A549 treated with CpdA at 1 μM for 4 hours (cell line): ENCODE results near the gene SERPINA9. TPM values are rescaled to one million over a fixed set of nuclear protein-coding genes. Genes with fewer than 3 reads are reported as not detected.

Experiments
- total RNA-seq: library from RNA; stranded (reverse); fragments of 200-300 nt; extraction: Qiagen RNA extraction; gene quantifications from 5 replicates; pipeline ENCODE4 v1.2.3, GENCODE V29; 2022; ENCODE audit warnings: low read depth

Gene SERPINA9
- total RNA-seq = 0.03 TPM in 1 of 5 replicates, not detected in the others

GRCh38 chr14:94476023-94476422, at the start of gene SERPINA9:
TSS of gene SERPINA9 (minus strand) at chr14:94476197. CDS start at chr14:94469840, 6,357 bp downstream.

GRCh38 chr14:94509356-94509755, 33.4 kb upstream of the SERPINA9 start, which contains the start of gene SERPINA12:
TSS of gene SERPINA12 (minus strand) at chr14:94509469. CDS start at chr14:94498397, 11,072 bp downstream.

Other genes with a start within 250 kb of the SERPINA9 start
- gene SERPINA10, start 182.9 kb downstream of the SERPINA9 start, total RNA-seq = 0.08 TPM in 1 of 5 replicates, not detected in the others
- gene SERPINA6, start 152.9 kb downstream of the SERPINA9 start, total RNA-seq = 0.59 to 1.1 TPM (median 0.94 TPM) in 5 replicates
- not detected in 5 replicates for gene SERPINA2, start 109.5 kb downstream of the SERPINA9 start, total RNA-seq
- gene SERPINA1, start 87.6 kb downstream of the SERPINA9 start, total RNA-seq = 0.26 to 1.7 TPM (median 0.59 TPM) in 5 replicates
- gene SERPINA11, start 23.4 kb downstream of the SERPINA9 start, total RNA-seq = not detected in 5 replicates
- not detected in 5 replicates for gene SERPINA12, start 33.3 kb upstream of the SERPINA9 start, total RNA-seq
- not detected in 5 replicates for gene SERPINA4, start 85.2 kb upstream of the SERPINA9 start, total RNA-seq
- 0.06 to 0.29 TPM (median 0.14 TPM) in 4 of 5 replicates, not detected in the other for gene SERPINA5, start 105.2 kb upstream of the SERPINA9 start, total RNA-seq
- 5.4 to 7.6 TPM (median 5.7 TPM) in 5 replicates for gene SERPINA3, start 136.2 kb upstream of the SERPINA9 start, total RNA-seq